NCI-H69 (cell line): ENCODE results near the gene FGF6.
A peak's percentile ranks its signal among the peaks of the same experiment; 100 is the strongest.

Experiments
- DNase-seq: peaks from one replicate; lab custom pipeline; 2025; lab: John Stamatoyannopoulos, UW

Gene FGF6

GRCh38 chr12:4447151-4447550 is 1.5 kb upstream of the FGF6 start:
- no peak for DNase-seq

GRCh38 chr12:4446335-4446734 is 720 bp upstream of the FGF6 start:
- no peak for DNase-seq

GRCh38 chr12:4444031-4444430 is 1.6 kb downstream of the FGF6 start:
- DNase-seq, result no peak

- no peak for DNase-seq
These were observed 2.0 kb downstream of the FGF6 start for GRCh38 chr12:4443616-4444015.

- DNase-seq, result peak; percentile 95
These were observed 4.0 kb downstream of the FGF6 start for GRCh38 chr12:4441355-4442335.

GRCh38 chr12:4440187-4440941 is 5.3 kb downstream of the FGF6 start:
- peak; percentile 70 for DNase-seq

- DNase-seq, result no peak
These were observed 5.9 kb downstream of the FGF6 start for GRCh38 chr12:4439736-4440135.

GRCh38 chr12:4438834-4439596 is 6.6 kb downstream of the FGF6 start:
- no peak for DNase-seq

GRCh38 chr12:4435537-4435936 is 10.1 kb downstream of the FGF6 start:
- peak; percentile 7 for DNase-seq

- DNase-seq, result no peak
These were observed 10.7 kb downstream of the FGF6 start for GRCh38 chr12:4434706-4435425.

- no peak for DNase-seq
These were observed 11.3 kb downstream of the FGF6 start for GRCh38 chr12:4434301-4434700.

GRCh38 chr12:4433745-4434058 is 11.9 kb downstream of the FGF6 start:
- DNase-seq, result no peak

- no peak for DNase-seq
These were observed 12.5 kb downstream of the FGF6 start for GRCh38 chr12:4432878-4433744.

GRCh38 chr12:4431866-4432265 is 13.7 kb downstream of the FGF6 start:
- DNase-seq, result no peak

GRCh38 chr12:4431436-4431835 is 14.2 kb downstream of the FGF6 start:
- DNase-seq, result no peak

GRCh38 chr12:4424422-4424821 is 21.2 kb downstream of the FGF6 start:
- DNase-seq, result no peak

- no peak for DNase-seq
These were observed 22.0 kb downstream of the FGF6 start for GRCh38 chr12:4423528-4424195.

- DNase-seq, result no peak
These were observed 22.6 kb downstream of the FGF6 start for GRCh38 chr12:4422985-4423384.

GRCh38 chr12:4421590-4422031 is 24.0 kb downstream of the FGF6 start:
- DNase-seq, result peak; percentile 74

- no peak for DNase-seq
These were observed 25.4 kb downstream of the FGF6 start for GRCh38 chr12:4420138-4420670.
